ENCODE results near the gene CNNM4. TPM values are rescaled to one million over a fixed set of nuclear protein-coding genes. Genes with fewer than 3 reads are reported as not detected.
A peak's percentile ranks its signal among the peaks of the same experiment; 100 is the strongest.

The CNNM4 gene
- total RNA-seq, 1 donor from 2014 or later, result 5.8 TPM

DNA sequence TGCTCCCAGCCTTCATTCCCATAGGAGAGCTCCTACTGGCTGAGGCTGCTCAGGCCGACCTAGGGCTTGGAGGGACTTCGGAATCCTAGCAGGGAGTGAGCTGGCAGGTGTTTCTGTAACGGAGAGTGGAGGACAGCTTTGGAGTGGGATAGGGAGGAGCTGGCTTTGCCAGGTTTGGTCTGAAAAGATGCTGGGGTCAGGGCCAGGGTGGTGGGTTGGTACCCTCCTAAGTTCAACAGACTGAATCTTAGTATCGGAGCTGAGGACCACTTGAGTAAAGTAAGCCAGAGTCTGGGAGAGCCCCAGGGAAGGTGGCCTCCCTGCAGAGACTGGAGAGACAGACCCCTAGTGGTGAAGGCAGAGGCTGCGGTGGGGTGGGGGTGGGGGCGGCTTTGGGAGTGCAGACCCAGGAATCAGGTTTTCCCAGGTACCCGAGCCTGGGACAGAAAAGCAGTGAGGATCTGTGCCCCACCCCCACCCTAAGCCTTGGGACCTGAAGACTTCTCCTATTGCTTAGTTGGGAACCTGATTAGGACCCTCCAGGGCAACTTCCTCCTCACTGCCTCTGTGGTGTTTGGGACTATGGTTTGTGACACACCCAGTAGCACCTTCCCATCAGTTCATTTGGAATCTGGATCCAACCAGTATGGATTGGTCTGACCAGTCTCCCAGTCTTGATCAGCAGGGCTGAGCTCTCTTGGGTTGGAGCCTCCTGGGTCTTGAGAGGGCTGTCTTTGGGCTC lies 3.0 kb downstream of the CNNM4 start:
- peaks cover 20% of the 10 kb centered on the region for H3K4me1 Mint-ChIP-seq (ENCODE audit: low read depth, unreplicated experiment)

DNA sequence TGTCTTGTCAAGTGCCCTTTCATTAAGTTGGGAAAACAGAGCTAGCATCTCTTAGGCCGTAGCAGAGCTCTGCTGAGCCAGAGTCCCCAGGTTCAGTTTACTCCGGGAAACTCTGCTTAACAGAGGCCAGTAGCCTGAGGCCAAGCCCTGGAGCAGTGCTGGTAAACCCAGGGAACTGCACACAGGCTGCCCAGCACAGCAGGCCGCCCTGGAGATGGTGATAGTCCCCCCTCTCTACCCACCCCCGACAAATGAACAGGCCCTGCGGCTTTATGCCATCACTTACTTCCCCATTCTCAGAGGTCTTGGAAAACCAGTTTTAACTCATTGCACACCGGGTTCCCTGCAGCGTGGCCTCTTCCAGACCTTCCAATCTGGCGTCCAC lies 3.5 kb downstream of the CNNM4 start:
- Mint-ChIP-seq H3K4me3 (ENCODE audit: unreplicated experiment) (peak overlapping the region; percentile 68), H3K9me3 (ENCODE audit: unreplicated experiment) (peaks cover 3% of the 10 kb centered on the region), H3K27me3 (ENCODE audit: low read depth, unreplicated experiment) (peaks cover 6% of the 10 kb centered on the region), H3K36me3 (ENCODE audit: low read depth, unreplicated experiment) (no peaks in the 10 kb centered on the region), H3K27ac (ENCODE audit: unreplicated experiment) (peak overlapping the region; percentile 58), H3K4me1 (ENCODE audit: low read depth, unreplicated experiment) (peaks cover 20% of the 10 kb centered on the region)
- Histone ChIP-seq H3K4me1 (ENCODE audit: insufficient read depth, low read length) (peaks cover 27% of the 10 kb centered on the region), H3K36me3 (ENCODE audit: insufficient read depth, low read length) (no peaks in the 10 kb centered on the region), H3K79me2 (ENCODE audit: insufficient read depth, low read length) (peaks cover 10% of the 10 kb centered on the region), H2AFZ (ENCODE audit: low read depth, low read length) (no peak overlapping the region), H3K9ac (ENCODE audit: low read length) (no peak overlapping the region), H3K27me3 (ENCODE audit: insufficient read depth, low read length) (no peaks in the 10 kb centered on the region), H4K20me1 (ENCODE audit: insufficient read depth, low read length) (peaks cover 37% of the 10 kb centered on the region), H3K4me3 (ENCODE audit: insufficient read depth, low read depth, low read length) (no peak overlapping the region), H3K27ac (ENCODE audit: low read depth, low read length) (no peak overlapping the region), H3K9me3 (ENCODE audit: insufficient read depth, low read depth, low read length) (no peaks in the 10 kb centered on the region), H3K4me2 (ENCODE audit: low read length) (peak overlapping the region; percentile 89)
- FAIRE-seq (no peak), DNase-seq (ENCODE audit: low read depth) (no peak)
- TF ChIP-seq EZH2 (IDR thresholded peaks at IDR 0.05; ENCODE audit: insufficient read depth, low read length), result no peak
- TF ChIP-seq, protein P1, sequence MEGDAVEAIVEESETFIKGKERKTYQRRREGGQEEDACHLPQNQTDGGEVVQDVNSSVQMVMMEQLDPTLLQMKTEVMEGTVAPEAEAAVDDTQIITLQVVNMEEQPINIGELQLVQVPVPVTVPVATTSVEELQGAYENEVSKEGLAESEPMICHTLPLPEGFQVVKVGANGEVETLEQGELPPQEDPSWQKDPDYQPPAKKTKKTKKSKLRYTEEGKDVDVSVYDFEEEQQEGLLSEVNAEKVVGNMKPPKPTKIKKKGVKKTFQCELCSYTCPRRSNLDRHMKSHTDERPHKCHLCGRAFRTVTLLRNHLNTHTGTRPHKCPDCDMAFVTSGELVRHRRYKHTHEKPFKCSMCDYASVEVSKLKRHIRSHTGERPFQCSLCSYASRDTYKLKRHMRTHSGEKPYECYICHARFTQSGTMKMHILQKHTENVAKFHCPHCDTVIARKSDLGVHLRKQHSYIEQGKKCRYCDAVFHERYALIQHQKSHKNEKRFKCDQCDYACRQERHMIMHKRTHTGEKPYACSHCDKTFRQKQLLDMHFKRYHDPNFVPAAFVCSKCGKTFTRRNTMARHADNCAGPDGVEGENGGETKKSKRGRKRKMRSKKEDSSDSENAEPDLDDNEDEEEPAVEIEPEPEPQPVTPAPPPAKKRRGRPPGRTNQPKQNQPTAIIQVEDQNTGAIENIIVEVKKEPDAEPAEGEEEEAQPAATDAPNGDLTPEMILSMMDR (IDR thresholded peaks at IDR 0.05; ENCODE audit: insufficient read depth, low read depth, low read length), result no peak

More for the DNA sequence above, 3.0 kb downstream of the CNNM4 start:
- DNase-seq (ENCODE audit: low read depth) (no peak), FAIRE-seq (no peak)
- peaks cover 6% of the 10 kb centered on the region for H3K27me3 Mint-ChIP-seq (ENCODE audit: low read depth, unreplicated experiment)
- Histone ChIP-seq H3K36me3 (ENCODE audit: insufficient read depth, low read length) (no peaks in the 10 kb centered on the region), H3K9me3 (ENCODE audit: insufficient read depth, low read depth, low read length) (no peaks in the 10 kb centered on the region), H3K79me2 (ENCODE audit: insufficient read depth, low read length) (peaks cover 10% of the 10 kb centered on the region), H4K20me1 (ENCODE audit: insufficient read depth, low read length) (peaks cover 37% of the 10 kb centered on the region), H3K9ac (ENCODE audit: low read length) (peak overlapping the region; percentile 12), H3K4me3 (ENCODE audit: insufficient read depth, low read depth, low read length) (no peak overlapping the region), H3K4me2 (ENCODE audit: low read length) (peak overlapping the region; percentile 89), H2AFZ (ENCODE audit: low read depth, low read length) (no peak overlapping the region), H3K27me3 (ENCODE audit: insufficient read depth, low read length) (no peaks in the 10 kb centered on the region), H3K27ac (ENCODE audit: low read depth, low read length) (no peak overlapping the region), H3K4me1 (ENCODE audit: insufficient read depth, low read length) (peaks cover 27% of the 10 kb centered on the region)
- no peak overlapping the region for H3K27ac Mint-ChIP-seq (ENCODE audit: unreplicated experiment)
- peaks cover 3% of the 10 kb centered on the region for H3K9me3 Mint-ChIP-seq (ENCODE audit: unreplicated experiment)
- H3K36me3 Mint-ChIP-seq (ENCODE audit: low read depth, unreplicated experiment), result no peaks in the 10 kb centered on the region
- H3K4me3 Mint-ChIP-seq (ENCODE audit: unreplicated experiment), result peak overlapping the region; percentile 76
- TF ChIP-seq EZH2 (IDR thresholded peaks at IDR 0.05; ENCODE audit: insufficient read depth, low read length), result no peak
- TF ChIP-seq, protein P1 (IDR thresholded peaks at IDR 0.05; ENCODE audit: insufficient read depth, low read depth, low read length), result no peak
